Astrocyte (in vitro differentiated cells and primary cell): ENCODE results near the gene HVCN1. TPM values are rescaled to one million over a fixed set of nuclear protein-coding genes. Genes with fewer than 3 reads are reported as not detected.

ENCODE experiments used
- DNase-seq: peaks from one replicate; pipeline ENCODE4 v3.0.0-alpha.2; 2010; ENCODE audit warnings: low read depth
- FAIRE-seq: peaks from 2 replicates; lab custom pipeline; 2011; peaks lifted over from hg19 to GRCh38; lab: Jason Lieb, UNC
- H2AFZ ChIP-seq: 2 replicates; pipeline ENCODE4 v1.6.0; 2012; ENCODE audit warnings: low read depth, low read length, inconsistent platforms
- H3K27ac ChIP-seq: 2 replicates; pipeline ENCODE4 v1.5.1; 2011; ENCODE audit warnings: low read depth, low read length, inconsistent platforms
- H3K27me3 ChIP-seq: 2 replicates; pipeline ENCODE4 v1.6.0; 2011; ENCODE audit warnings: low read length, inconsistent platforms; ENCODE audit not compliant: insufficient read depth
- H3K36me3 ChIP-seq: 2 replicates; pipeline ENCODE4 v1.5.1; 2011; ENCODE audit warnings: low read length, inconsistent platforms; ENCODE audit not compliant: insufficient read depth
- H3K4me1 ChIP-seq: 2 replicates; pipeline ENCODE4 v1.5.1; 2011; ENCODE audit warnings: low read length, inconsistent platforms; ENCODE audit not compliant: insufficient read depth
- H3K4me2 ChIP-seq: 2 replicates; pipeline ENCODE4 v1.6.0; 2012; ENCODE audit warnings: low read length, inconsistent platforms
- H3K4me3 ChIP-seq: 2 replicates; pipeline ENCODE4 v1.5.1; 2011; ENCODE audit warnings: low read depth, mild to moderate bottlenecking, low read length, inconsistent platforms; ENCODE audit not compliant: insufficient read depth
- H3K79me2 ChIP-seq: 2 replicates; pipeline ENCODE4 v1.6.0; 2012; ENCODE audit warnings: mild to moderate bottlenecking, low read length, inconsistent platforms; ENCODE audit not compliant: insufficient read depth
- H3K9ac ChIP-seq: 2 replicates; pipeline ENCODE4 v1.6.0; 2012; ENCODE audit warnings: mild to moderate bottlenecking, low read length, inconsistent platforms
- H3K9me3 ChIP-seq: 2 replicates; pipeline ENCODE4 v1.5.1; 2012; ENCODE audit warnings: low read depth, mild to moderate bottlenecking, low read length, inconsistent platforms; ENCODE audit not compliant: insufficient read depth
- H4K20me1 ChIP-seq: 2 replicates; pipeline ENCODE4 v1.6.0; 2012; ENCODE audit warnings: low read length, inconsistent platforms; ENCODE audit not compliant: insufficient read depth
- H3K27ac Mint-ChIP-seq: one replicate; pipeline ENCODE4 v1.8.0; 2021; ENCODE audit warnings: mild to moderate bottlenecking, mixed read lengths; ENCODE audit not compliant: unreplicated experiment
- H3K27me3 Mint-ChIP-seq: one replicate; pipeline ENCODE4 v1.8.0; 2021; ENCODE audit warnings: low read depth, mixed read lengths; ENCODE audit not compliant: unreplicated experiment
- H3K36me3 Mint-ChIP-seq: one replicate; pipeline ENCODE4 v1.8.0; 2021; ENCODE audit warnings: low read depth, mixed read lengths; ENCODE audit not compliant: unreplicated experiment
- H3K4me1 Mint-ChIP-seq: one replicate; pipeline ENCODE4 v1.8.0; 2021; ENCODE audit warnings: low read depth, mixed read lengths; ENCODE audit not compliant: unreplicated experiment
- H3K4me3 Mint-ChIP-seq: one replicate; pipeline ENCODE4 v1.8.0; 2021; ENCODE audit warnings: mild to moderate bottlenecking, moderate library complexity, mixed read lengths; ENCODE audit not compliant: unreplicated experiment
- H3K9me3 Mint-ChIP-seq: one replicate; pipeline ENCODE4 v1.8.0; 2021; ENCODE audit warnings: mild to moderate bottlenecking, mixed read lengths; ENCODE audit not compliant: unreplicated experiment
- CTCF ChIP-seq: IDR thresholded peaks from 2 replicates; pipeline ENCODE4 v1.5.1; 2011; ENCODE audit warnings: low read depth, mild to moderate bottlenecking, inconsistent platforms, low read length, moderate library complexity; ENCODE audit not compliant: insufficient read depth
- EZH2 ChIP-seq: IDR thresholded peaks from 2 replicates; pipeline ENCODE4 v1.6.1; 2012; ENCODE audit warnings: mild to moderate bottlenecking, low read length, inconsistent platforms; ENCODE audit not compliant: insufficient read depth
- total RNA-seq: library from RNA; stranded (reverse); gene quantifications from 2 replicates; pipeline ENCODE4 v1.2.1, GENCODE V29; 2021

Gene HVCN1
- total RNA-seq, 1 donor from 2014 or later, result 1.0 TPM

DNA sequence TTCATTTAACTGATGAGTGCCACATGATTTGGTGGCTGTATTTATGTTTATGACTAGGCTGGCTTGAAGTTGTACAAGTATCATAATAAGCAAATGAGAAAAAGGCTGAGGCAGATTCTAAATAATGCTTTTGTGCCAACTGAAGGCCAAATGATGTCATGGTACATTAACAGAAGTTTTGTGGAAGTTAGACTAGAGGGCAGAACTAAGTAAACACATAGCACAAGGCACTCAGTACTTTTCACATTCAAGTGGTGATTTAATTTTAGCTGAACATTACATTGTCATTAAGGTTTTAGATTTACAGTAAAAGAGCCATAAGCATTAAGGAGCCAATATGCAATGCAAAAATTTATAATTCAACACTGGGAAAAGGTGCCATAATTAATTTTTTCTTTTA is 32.7 kb upstream of the HVCN1 start:
- H3K36me3 Mint-ChIP-seq, result peaks cover 17% of the 10 kb centered on the region
- no peak for DNase-seq
- H3K36me3 ChIP-seq, result peaks cover 60% of the 10 kb centered on the region

GRCh38 chr12:110720516-110720915 is 31.6 kb upstream of the HVCN1 start:
- Histone ChIP-seq H3K4me2 (no peak overlapping the region), H3K9ac (no peak overlapping the region), H3K4me3 (no peak overlapping the region), H3K27me3 (no peaks in the 10 kb centered on the region), H3K27ac (no peak overlapping the region), H4K20me1 (peaks cover 50% of the 10 kb centered on the region), H3K4me1 (no peaks in the 10 kb centered on the region), H3K36me3 (peaks cover 60% of the 10 kb centered on the region), H2AFZ (no peak overlapping the region), H3K79me2 (peaks cover 11% of the 10 kb centered on the region), H3K9me3 (no peaks in the 10 kb centered on the region)
- H3K27me3 Mint-ChIP-seq, result no peaks in the 10 kb centered on the region
- peaks cover 11% of the 10 kb centered on the region for H3K36me3 Mint-ChIP-seq
- H3K27ac Mint-ChIP-seq, result no peak overlapping the region
- no peak for DNase-seq
- no peaks in the 10 kb centered on the region for H3K9me3 Mint-ChIP-seq
- peak; percentile 29 for FAIRE-seq
- no peak for TF ChIP-seq CTCF
- TF ChIP-seq EZH2, result no peak
- H3K4me3 Mint-ChIP-seq, result no peak overlapping the region
- H3K4me1 Mint-ChIP-seq, result no peaks in the 10 kb centered on the region

More for the DNA sequence above, 32.7 kb upstream of the HVCN1 start:
- H3K4me1 ChIP-seq, result no peaks in the 10 kb centered on the region
- H3K4me3 ChIP-seq, result no peak overlapping the region
- Mint-ChIP-seq H3K4me3 (no peak overlapping the region), H3K27ac (no peak overlapping the region), H3K4me1 (no peaks in the 10 kb centered on the region), H3K27me3 (no peaks in the 10 kb centered on the region), H3K9me3 (no peaks in the 10 kb centered on the region)
- H3K9ac ChIP-seq, result no peak overlapping the region
- H3K9me3 ChIP-seq, result no peaks in the 10 kb centered on the region
- no peak overlapping the region for H3K27ac ChIP-seq
- peaks cover 60% of the 10 kb centered on the region for H4K20me1 ChIP-seq
- H3K4me2 ChIP-seq, result no peak overlapping the region
- no peak overlapping the region for H2AFZ ChIP-seq
- FAIRE-seq, result no peak
- H3K27me3 ChIP-seq, result no peaks in the 10 kb centered on the region
- TF ChIP-seq EZH2 (no peak), CTCF (no peak)
- peaks cover 21% of the 10 kb centered on the region for H3K79me2 ChIP-seq

DNA sequence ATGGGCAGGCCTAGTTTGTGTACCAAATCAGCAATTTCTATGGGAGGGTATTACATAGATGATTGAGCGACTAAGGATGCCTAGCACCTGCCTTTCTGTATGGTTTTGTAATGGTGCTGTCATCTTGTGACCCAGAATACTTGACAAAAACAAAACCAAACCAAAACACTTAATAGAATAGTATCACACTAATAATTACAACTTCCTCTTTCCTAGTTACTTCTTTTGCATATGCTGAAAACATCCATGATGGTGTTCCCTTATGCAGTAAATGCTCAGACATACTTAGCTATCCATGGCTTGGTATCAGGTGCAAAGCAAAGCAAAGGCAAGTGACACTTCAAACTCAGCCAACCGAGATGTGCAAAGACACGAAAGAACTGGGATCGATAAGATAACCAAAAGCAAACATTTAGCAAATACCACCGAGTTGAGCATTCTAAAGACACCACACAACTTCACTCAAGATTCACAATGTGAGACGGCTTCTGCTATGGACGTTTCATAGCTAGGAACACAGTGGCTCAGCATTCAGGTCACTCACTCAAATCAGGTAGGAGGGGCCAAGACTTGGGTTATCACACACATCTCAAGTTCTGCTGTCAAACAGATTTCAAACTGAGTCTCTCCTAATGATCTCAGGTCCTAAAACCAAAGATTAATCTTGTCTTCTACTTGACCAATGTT is 29.4 kb upstream of the HVCN1 start:
- Histone ChIP-seq H3K4me1 (no peaks in the 10 kb centered on the region), H3K79me2 (no peaks in the 10 kb centered on the region), H4K20me1 (peaks cover 34% of the 10 kb centered on the region), H3K4me2 (no peak overlapping the region), H3K27me3 (no peaks in the 10 kb centered on the region), H3K27ac (no peak overlapping the region), H2AFZ (no peak overlapping the region), H3K9ac (no peak overlapping the region), H3K9me3 (no peaks in the 10 kb centered on the region), H3K36me3 (peaks cover 44% of the 10 kb centered on the region), H3K4me3 (no peak overlapping the region)
- Mint-ChIP-seq H3K36me3 (peaks cover 5% of the 10 kb centered on the region), H3K4me1 (no peaks in the 10 kb centered on the region), H3K27me3 (no peaks in the 10 kb centered on the region), H3K27ac (no peak overlapping the region), H3K9me3 (no peaks in the 10 kb centered on the region), H3K4me3 (no peak overlapping the region)
- no peak for TF ChIP-seq EZH2
- no peak for TF ChIP-seq CTCF
- FAIRE-seq (no peak), DNase-seq (no peak)
